ENCODE measurements around the gene CDKN2B. TPM values are rescaled to one million over a fixed set of nuclear protein-coding genes. Genes with fewer than 3 reads are reported as not detected.

The CDKN2B gene
- total RNA-seq, 1 donor from 2014 or later = 252 TPM

DNA sequence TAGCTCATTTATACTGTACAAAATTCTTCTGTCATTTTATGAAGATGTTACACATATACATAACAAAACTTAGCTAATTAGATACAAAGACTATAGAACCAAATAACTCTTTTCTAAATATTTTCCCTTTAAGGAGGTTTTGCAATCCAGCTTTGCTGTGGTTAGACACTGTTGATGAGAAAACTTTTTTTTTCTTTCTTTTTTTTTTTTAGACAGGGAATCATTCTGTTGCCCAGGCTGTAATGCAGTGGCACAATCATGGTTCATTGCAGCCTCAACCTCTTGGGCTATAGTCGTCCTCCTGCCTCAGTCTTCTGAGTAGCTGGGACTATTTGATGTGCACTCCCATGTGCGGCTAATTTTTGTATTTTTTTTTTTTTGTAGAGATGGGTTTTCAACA, 38.5 kb upstream of the CDKN2B start:
- H3K9me3 Mint-ChIP-seq (ENCODE audit: low read depth) = no peaks in the 10 kb centered on the region
- no peaks in the 10 kb centered on the region for H3K36me3 Mint-ChIP-seq (ENCODE audit: low read depth)
- no peak overlapping the region for H3K27ac Mint-ChIP-seq (ENCODE audit: unreplicated experiment)
- no peaks in the 10 kb centered on the region for H3K27me3 Mint-ChIP-seq (ENCODE audit: low read depth)
- TF ChIP-seq, protein P1, sequence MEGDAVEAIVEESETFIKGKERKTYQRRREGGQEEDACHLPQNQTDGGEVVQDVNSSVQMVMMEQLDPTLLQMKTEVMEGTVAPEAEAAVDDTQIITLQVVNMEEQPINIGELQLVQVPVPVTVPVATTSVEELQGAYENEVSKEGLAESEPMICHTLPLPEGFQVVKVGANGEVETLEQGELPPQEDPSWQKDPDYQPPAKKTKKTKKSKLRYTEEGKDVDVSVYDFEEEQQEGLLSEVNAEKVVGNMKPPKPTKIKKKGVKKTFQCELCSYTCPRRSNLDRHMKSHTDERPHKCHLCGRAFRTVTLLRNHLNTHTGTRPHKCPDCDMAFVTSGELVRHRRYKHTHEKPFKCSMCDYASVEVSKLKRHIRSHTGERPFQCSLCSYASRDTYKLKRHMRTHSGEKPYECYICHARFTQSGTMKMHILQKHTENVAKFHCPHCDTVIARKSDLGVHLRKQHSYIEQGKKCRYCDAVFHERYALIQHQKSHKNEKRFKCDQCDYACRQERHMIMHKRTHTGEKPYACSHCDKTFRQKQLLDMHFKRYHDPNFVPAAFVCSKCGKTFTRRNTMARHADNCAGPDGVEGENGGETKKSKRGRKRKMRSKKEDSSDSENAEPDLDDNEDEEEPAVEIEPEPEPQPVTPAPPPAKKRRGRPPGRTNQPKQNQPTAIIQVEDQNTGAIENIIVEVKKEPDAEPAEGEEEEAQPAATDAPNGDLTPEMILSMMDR (IDR thresholded peaks at IDR 0.05) = no peak
- no peak for DNase-seq (ENCODE audit: low spot score)
- H3K4me3 Mint-ChIP-seq (ENCODE audit: unreplicated experiment) = no peak overlapping the region
- peaks cover 35% of the 10 kb centered on the region for H3K4me1 Mint-ChIP-seq (ENCODE audit: low read depth)

DNA sequence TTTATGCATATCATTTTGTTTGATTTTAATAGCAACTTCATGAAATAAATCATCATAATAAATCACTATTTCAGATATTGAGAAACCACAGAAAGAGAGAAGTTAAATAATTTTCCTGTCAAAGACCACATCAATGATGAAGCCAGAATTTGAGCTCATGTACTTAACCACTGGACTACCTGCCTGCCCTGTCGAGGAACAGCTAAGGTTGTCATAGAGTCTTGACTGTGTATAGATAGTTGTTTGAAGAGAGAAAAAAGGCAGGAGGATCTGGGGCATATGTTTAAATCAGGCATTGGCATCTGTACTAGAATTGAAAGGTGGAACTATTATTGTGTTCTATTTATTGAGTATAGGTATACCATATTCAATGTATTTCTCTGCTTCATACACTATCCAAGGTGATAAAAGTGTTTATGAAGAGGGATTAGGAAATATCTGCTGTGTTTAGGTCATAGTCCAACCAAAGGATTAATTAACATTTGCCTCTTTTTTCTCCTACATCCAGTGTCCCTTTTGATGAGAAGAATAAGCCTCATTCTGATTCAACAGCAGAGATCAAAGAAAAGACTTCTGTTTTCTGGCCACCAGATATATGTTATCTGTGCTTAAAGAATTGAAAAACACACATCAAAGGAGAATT, 37.3 kb upstream of the CDKN2B start:
- Mint-ChIP-seq H3K36me3 (ENCODE audit: low read depth) (no peaks in the 10 kb centered on the region), H3K27me3 (ENCODE audit: low read depth) (no peaks in the 10 kb centered on the region), H3K4me1 (ENCODE audit: low read depth) (peaks cover 30% of the 10 kb centered on the region), H3K9me3 (ENCODE audit: low read depth) (no peaks in the 10 kb centered on the region), H3K4me3 (ENCODE audit: unreplicated experiment) (no peak overlapping the region), H3K27ac (ENCODE audit: unreplicated experiment) (no peak overlapping the region)
- DNase-seq (ENCODE audit: low spot score) = no peak
- TF ChIP-seq, protein P1 (IDR thresholded peaks at IDR 0.05) = no peak

DNA sequence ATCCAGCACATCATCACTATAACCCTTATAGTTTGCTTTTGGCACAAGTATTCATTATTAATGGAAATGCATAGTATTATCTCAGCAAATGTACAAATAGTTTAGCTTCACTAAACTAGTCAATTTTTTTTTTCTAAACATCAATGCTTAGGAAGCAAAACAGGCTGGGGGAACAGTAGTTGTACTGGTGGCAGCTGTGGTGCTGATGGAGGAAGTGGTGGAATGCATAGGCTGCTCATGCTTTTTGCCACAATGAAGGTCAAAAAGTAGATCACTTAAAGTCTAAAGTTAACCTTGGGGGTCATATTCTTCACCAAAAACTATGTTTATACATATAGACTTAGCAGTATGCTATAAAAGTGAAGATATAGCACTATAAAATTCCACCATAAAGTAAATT, 36.3 kb upstream of the CDKN2B start:
- no peak for DNase-seq (ENCODE audit: low spot score)
- H3K27ac Mint-ChIP-seq (ENCODE audit: unreplicated experiment) = no peak overlapping the region
- H3K36me3 Mint-ChIP-seq (ENCODE audit: low read depth) = no peaks in the 10 kb centered on the region
- TF ChIP-seq, protein P1 (IDR thresholded peaks at IDR 0.05) = no peak
- H3K27me3 Mint-ChIP-seq (ENCODE audit: low read depth) = no peaks in the 10 kb centered on the region
- peaks cover 34% of the 10 kb centered on the region for H3K4me1 Mint-ChIP-seq (ENCODE audit: low read depth)
- no peaks in the 10 kb centered on the region for H3K9me3 Mint-ChIP-seq (ENCODE audit: low read depth)
- no peak overlapping the region for H3K4me3 Mint-ChIP-seq (ENCODE audit: unreplicated experiment)

DNA sequence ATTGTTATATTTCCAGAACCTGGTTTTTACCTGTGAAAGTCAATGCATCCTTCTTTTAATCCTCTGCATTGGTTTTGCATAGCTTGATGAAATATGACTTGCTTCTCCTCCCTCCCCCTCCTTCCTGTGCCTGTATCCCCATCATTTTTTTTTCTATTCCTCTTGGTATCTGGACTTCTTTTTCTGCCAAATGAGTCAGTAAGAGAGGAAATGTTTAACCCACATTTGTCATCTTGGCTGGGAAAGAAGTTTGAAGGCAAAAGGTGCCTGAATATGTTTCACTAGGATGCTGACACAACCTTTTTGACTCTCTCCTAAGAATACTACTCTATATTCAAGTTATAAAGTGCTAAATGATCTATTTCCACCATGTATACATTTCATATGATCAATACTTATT, 35.5 kb upstream of the CDKN2B start:
- peak overlapping the region; percentile 30 for H3K27ac Mint-ChIP-seq (ENCODE audit: unreplicated experiment)
- H3K27me3 Mint-ChIP-seq (ENCODE audit: low read depth) = no peaks in the 10 kb centered on the region
- peaks cover 42% of the 10 kb centered on the region for H3K4me1 Mint-ChIP-seq (ENCODE audit: low read depth)
- no peak for DNase-seq (ENCODE audit: low spot score)
- H3K36me3 Mint-ChIP-seq (ENCODE audit: low read depth) = no peaks in the 10 kb centered on the region
- no peaks in the 10 kb centered on the region for H3K9me3 Mint-ChIP-seq (ENCODE audit: low read depth)
- TF ChIP-seq, protein P1 (IDR thresholded peaks at IDR 0.05) = no peak
- H3K4me3 Mint-ChIP-seq (ENCODE audit: unreplicated experiment) = no peak overlapping the region

DNA sequence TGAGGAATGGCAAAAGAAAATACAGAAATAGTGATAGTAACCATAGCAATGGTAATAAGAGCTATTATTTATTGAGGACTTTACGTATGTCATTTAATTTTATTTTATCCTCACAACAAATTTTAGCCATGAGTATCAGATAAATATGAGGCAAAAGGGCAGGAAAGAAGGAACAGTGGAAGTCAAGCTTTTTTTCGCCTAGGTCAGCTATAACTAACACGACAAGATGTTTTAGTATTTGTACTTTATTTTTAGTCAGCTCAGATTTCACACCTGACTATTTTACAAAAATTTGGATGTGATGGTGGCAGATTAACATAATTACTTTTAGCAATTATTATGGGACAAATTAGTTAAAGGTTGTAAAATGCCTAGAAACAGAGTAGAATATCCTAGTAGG, 34.8 kb upstream of the CDKN2B start:
- H3K4me3 Mint-ChIP-seq (ENCODE audit: unreplicated experiment) = no peak overlapping the region
- H3K9me3 Mint-ChIP-seq (ENCODE audit: low read depth) = no peaks in the 10 kb centered on the region
- DNase-seq (ENCODE audit: low spot score) = no peak
- H3K27me3 Mint-ChIP-seq (ENCODE audit: low read depth) = no peaks in the 10 kb centered on the region
- no peaks in the 10 kb centered on the region for H3K36me3 Mint-ChIP-seq (ENCODE audit: low read depth)
- TF ChIP-seq, protein P1 (IDR thresholded peaks at IDR 0.05) = no peak
- peaks cover 46% of the 10 kb centered on the region for H3K4me1 Mint-ChIP-seq (ENCODE audit: low read depth)
- peak overlapping the region; percentile 20 for H3K27ac Mint-ChIP-seq (ENCODE audit: unreplicated experiment)
